Liver (tissue), 3 donors: ENCODE data around the gene NR3C1.
A peak's percentile ranks its signal among the peaks of the same experiment; 100 is the strongest.

Experiments
- EGR1 ChIP-seq, 2 donors: IDR thresholded peaks; 2 replicates each; pipeline ENCODE4 v1.6.1; 2016 to 2018; ENCODE audit warnings: antibody characterized with exemption in 2 of 2, low read depth in 2 of 2
- FOXA1 ChIP-seq: IDR thresholded peaks from 2 replicates; pipeline ENCODE4 v1.6.1; 2016; ENCODE audit warnings: antibody characterized with exemption
- GABPA ChIP-seq, 2 donors: IDR thresholded peaks in 1 of 2; conservative IDR thresholded peaks in 1 of 2; 2 replicates each; pipeline ENCODE4 v1.6.1; 2016; ENCODE audit warnings: antibody characterized with exemption in 2 of 2, mild to moderate bottlenecking in 1 of 2, moderate library complexity in 1 of 2
- JUND ChIP-seq, 2 donors: IDR thresholded peaks; 2 replicates each; pipeline ENCODE4 v1.6.1; 2016; ENCODE audit warnings: antibody characterized with exemption in 2 of 2
- MAX ChIP-seq: IDR thresholded peaks from 2 replicates; pipeline ENCODE4 v1.6.1; 2016; ENCODE audit warnings: antibody characterized with exemption
- REST ChIP-seq: IDR thresholded peaks from 2 replicates; pipeline ENCODE4 v1.6.1; 2016; ENCODE audit warnings: antibody characterized with exemption, mild to moderate bottlenecking
- TAF1 ChIP-seq: conservative IDR thresholded peaks from 2 replicates; pipeline ENCODE4 v1.6.1; 2016; ENCODE audit warnings: antibody characterized with exemption, mild to moderate bottlenecking
- YY1 ChIP-seq: IDR thresholded peaks from 2 replicates; pipeline ENCODE4 v1.6.1; 2016; ENCODE audit warnings: antibody characterized with exemption, mild to moderate bottlenecking
- TF ChIP-seq, protein P1 (sequence below): fragments of 150-350 bp; IDR thresholded peaks from 2 replicates; pipeline ENCODE4 v1.5.1; 2017; ENCODE audit warnings: improper control_type of control experiment, low read depth, low read length; ENCODE audit not compliant: missing input control
- TF ChIP-seq, protein P2 (sequence below): IDR thresholded peaks from 2 replicates; pipeline ENCODE4 v1.6.1; 2016; ENCODE audit warnings: antibody characterized with exemption
- donor health status: healthy.
- donor health status: healthy.

DNA sequence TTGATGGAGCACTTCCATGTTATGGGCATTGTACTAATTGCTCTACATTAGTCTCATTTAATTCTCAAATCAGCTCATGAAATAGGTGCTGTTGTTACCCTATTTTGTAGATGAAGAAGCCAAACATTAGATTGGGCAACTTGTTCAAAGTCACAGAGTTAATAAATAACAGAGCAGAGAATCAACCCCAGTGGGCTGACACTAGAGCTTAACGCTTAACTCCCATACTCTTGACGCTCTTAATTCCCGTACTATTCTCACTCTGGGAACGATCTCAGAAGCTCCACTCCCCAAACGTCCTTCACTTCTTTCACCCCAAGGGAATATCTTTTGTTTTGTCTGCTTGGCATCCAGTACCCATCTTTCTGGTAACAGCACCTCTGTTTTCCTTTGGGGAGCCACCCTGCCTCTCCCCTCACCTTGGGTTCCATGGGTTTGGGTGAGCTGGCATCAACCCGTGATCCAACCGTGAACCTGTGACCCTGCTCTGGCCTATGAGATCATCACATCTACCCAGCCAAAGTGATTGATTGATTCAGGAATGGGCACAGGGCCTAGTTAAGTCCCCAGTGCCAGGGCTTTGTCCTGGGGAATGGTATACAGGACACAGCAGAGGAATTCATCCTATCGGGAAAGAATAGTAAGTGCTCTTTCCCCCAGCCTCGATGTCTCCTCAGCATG is 169.2 kb downstream of the NR3C1 start:
- TF ChIP-seq, protein P1, sequence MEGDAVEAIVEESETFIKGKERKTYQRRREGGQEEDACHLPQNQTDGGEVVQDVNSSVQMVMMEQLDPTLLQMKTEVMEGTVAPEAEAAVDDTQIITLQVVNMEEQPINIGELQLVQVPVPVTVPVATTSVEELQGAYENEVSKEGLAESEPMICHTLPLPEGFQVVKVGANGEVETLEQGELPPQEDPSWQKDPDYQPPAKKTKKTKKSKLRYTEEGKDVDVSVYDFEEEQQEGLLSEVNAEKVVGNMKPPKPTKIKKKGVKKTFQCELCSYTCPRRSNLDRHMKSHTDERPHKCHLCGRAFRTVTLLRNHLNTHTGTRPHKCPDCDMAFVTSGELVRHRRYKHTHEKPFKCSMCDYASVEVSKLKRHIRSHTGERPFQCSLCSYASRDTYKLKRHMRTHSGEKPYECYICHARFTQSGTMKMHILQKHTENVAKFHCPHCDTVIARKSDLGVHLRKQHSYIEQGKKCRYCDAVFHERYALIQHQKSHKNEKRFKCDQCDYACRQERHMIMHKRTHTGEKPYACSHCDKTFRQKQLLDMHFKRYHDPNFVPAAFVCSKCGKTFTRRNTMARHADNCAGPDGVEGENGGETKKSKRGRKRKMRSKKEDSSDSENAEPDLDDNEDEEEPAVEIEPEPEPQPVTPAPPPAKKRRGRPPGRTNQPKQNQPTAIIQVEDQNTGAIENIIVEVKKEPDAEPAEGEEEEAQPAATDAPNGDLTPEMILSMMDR = peak; percentile 12
- TF ChIP-seq MAX (peak; percentile 40), YY1 (peak; percentile 78), EGR1 (IDR thresholded peaks at IDR 0.05; ENCODE audit: low read depth in 2 of 2) (peak in 1 of 2 donors; percentile 45), TAF1 (peak; percentile 69), REST (peak; percentile 81), GABPA (IDR thresholded peaks at IDR 0.05 in 1 of 2, conservative IDR thresholded peaks at IDR 0.05 in 1 of 2) (no peak), JUND (IDR thresholded peaks at IDR 0.05) (peak; percentile 97), FOXA1 (peak; percentile 65)
- TF ChIP-seq, protein P2, sequence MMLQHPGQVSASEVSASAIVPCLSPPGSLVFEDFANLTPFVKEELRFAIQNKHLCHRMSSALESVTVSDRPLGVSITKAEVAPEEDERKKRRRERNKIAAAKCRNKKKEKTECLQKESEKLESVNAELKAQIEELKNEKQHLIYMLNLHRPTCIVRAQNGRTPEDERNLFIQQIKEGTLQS = peak; percentile 91
